ENCODE measurements around the gene STMP1. TPM values are rescaled to one million over a fixed set of nuclear protein-coding genes. Genes with fewer than 3 reads are reported as not detected.

Gene STMP1
- total and polyA plus RNA-seq, 2 of the 8 experiments (the other 6 are each of a cell fraction or from before 2014, with no cell fraction given), result 22.7 to 36.7 TPM

GRCh38 chr7:135712182-135712782, 50.0 kb downstream of the STMP1 start:
- DNase-seq (ENCODE audit: low read depth in 1 of 2, low spot score in 2 of 2) (no peak), FAIRE-seq (no peak)
- no peak overlapping the region for H4K5ac ChIP-seq (ENCODE audit: insufficient read length, low read depth, low read length)
- H2BK12ac ChIP-seq (ENCODE audit: low read depth, low read length), result no peak overlapping the region
- no peak overlapping the region for H3K4me3 ChIP-seq (ENCODE audit: extremely low read depth in 1 of 4, insufficient read depth in 2 of 4, low read depth in 3 of 4, low read length in 4 of 4)
- TF ChIP-seq RBBP5 (IDR thresholded peaks at IDR 0.05; ENCODE audit: borderline replicate concordance, low read depth, low read length) (no peak), YY1 (IDR thresholded peaks at IDR 0.05; ENCODE audit: low read depth, low read length) (no peak), POU5F1 (IDR thresholded peaks at IDR 0.05; ENCODE audit: low read depth, low read length) (no peak), ATF3 (IDR thresholded peaks at IDR 0.05; ENCODE audit: insufficient read depth, low read depth, low read length) (no peak), SP4 (IDR thresholded peaks at IDR 0.05; ENCODE audit: low read length) (no peak)
- no peak overlapping the region for H3K14ac ChIP-seq (ENCODE audit: insufficient read length)
- H3K36me3 ChIP-seq (ENCODE audit: control insufficient read depth in 2 of 4, insufficient read depth in 4 of 4, low read length in 3 of 4), result no peaks in the 10 kb centered on the region
- H3K27ac ChIP-seq (ENCODE audit: low read depth, low read length), result no peak overlapping the region
- 93% methylated on average over 4 of the region's 4 CpGs; no CpG with 5 or more reads in 1 of the 2 experiments for WGBS, 2 experiments (ENCODE audit: extremely low coverage in 1 of 2, insufficient coverage in 1 of 2, insufficient read length in 1 of 2, insufficient replicate concordance in 2 of 2, low coverage in 1 of 2, low lambda C conversion rate in 2 of 2, missing lambda C conversion rate in 1 of 2)
- H3K4ac ChIP-seq (replicated peaks; ENCODE audit: insufficient read length, low read depth, low read length), result no peak overlapping the region
- ChIA-PET CTCF (ENCODE audit: partially characterized antibody) (interaction anchor here (0.8 to 14.4 kb wide), 21 partner anchors 8 to 319 kb away, joined by 3 to 133 read pairs (median 11); partner anchors contain the start of gene SLC13A4), POLR2A (ENCODE audit: partially characterized antibody) (interaction anchor here (1.3 to 1.6 kb wide), 2 partner anchors 15 to 50 kb away, joined by 3 read pairs; partner anchors contain the start of gene STMP1)
- no peak overlapping the region for H2AK5ac ChIP-seq (ENCODE audit: low read depth, low read length)
- no peaks in the 10 kb centered on the region for H3K27me3 ChIP-seq (replicated peaks in 1 of 4; ENCODE audit: control insufficient read depth in 3 of 4, extremely low read depth in 1 of 4, insufficient read depth in 3 of 4, low read length in 3 of 4)
- peaks cover 6% of the 10 kb centered on the region; the same call in 1 of the 2 replicates for H3K23me2 ChIP-seq (ENCODE audit: low read depth, low read length)
- H3K4me1 ChIP-seq (replicated peaks in 1 of 4; ENCODE audit: control insufficient read depth in 3 of 4, insufficient read depth in 4 of 4, low read length in 3 of 4), result peaks cover 0 to 4% (median 2%) of the 10 kb centered on the region in 4 experiments; a peak in 1 of 7 replicates
- H2BK120ac ChIP-seq (replicated peaks; ENCODE audit: low read depth, low read length), result no peak overlapping the region
- H3K23ac ChIP-seq (ENCODE audit: insufficient read length), result no peak overlapping the region
- H4K8ac ChIP-seq (ENCODE audit: extremely low read depth, insufficient read depth, low read length), result no peak overlapping the region
- H3K18ac ChIP-seq (ENCODE audit: extremely low read depth, low read length), result no peak overlapping the region
- no peak overlapping the region for H4K91ac ChIP-seq (replicated peaks; ENCODE audit: insufficient read length, low read length)
- H3K9me3 ChIP-seq (ENCODE audit: insufficient read depth in 2 of 2, low read depth in 1 of 2, low read length in 1 of 2), result no peaks in the 10 kb centered on the region
- H2BK5ac ChIP-seq (ENCODE audit: low read depth, low read length), result no peak overlapping the region
- H3K4me2 ChIP-seq (ENCODE audit: insufficient read depth in 1 of 2, low read depth in 2 of 2, low read length in 2 of 2), result no peak overlapping the region
- H3K79me2 ChIP-seq (ENCODE audit: control insufficient read depth in 1 of 2, insufficient read depth in 2 of 2, low read length in 2 of 2), result no peaks in the 10 kb centered on the region
- no peak overlapping the region for H2AFZ ChIP-seq (ENCODE audit: low read length)
- H2BK20ac ChIP-seq (ENCODE audit: low read length), result no peak overlapping the region
- H2BK15ac ChIP-seq (ENCODE audit: low read length), result no peak overlapping the region
- H3K9ac ChIP-seq (replicated peaks in 1 of 4; ENCODE audit: extremely low read depth in 1 of 4, low read depth in 3 of 4, low read length in 3 of 4), result no peak overlapping the region
- no peak overlapping the region for H3K56ac ChIP-seq (replicated peaks; ENCODE audit: insufficient read length, low read depth, low read length)
- no peaks in the 10 kb centered on the region for H3K79me1 ChIP-seq (ENCODE audit: low read depth, low read length)
- H4K20me1 ChIP-seq (replicated peaks in 1 of 2; ENCODE audit: control insufficient read depth in 1 of 2, insufficient read depth in 2 of 2, low read length in 2 of 2), result peaks cover 0 to 5% of the 10 kb centered on the region in 2 experiments

Measured in H1 (cell line).